Suprapubic skin (tissue), 4 donors: ENCODE results near the gene CDK19. TPM values are rescaled to one million over a fixed set of nuclear protein-coding genes. Genes with fewer than 3 reads are reported as not detected.

Source experiments
- DNase-seq, 2 donors: peaks; one replicate each; pipeline ENCODE4 v3.0.0-alpha.2; 2019; ENCODE audit warnings: low spot score in 2 of 2
- H3K27ac ChIP-seq: fragments of 200-600 bp; sonication (generic); one replicate; pipeline ENCODE4 v1.5.1; 2019
- H3K27me3 ChIP-seq: fragments of 200-600 bp; sonication (generic); one replicate; pipeline ENCODE4 v1.5.1; 2019
- H3K36me3 ChIP-seq: fragments of 200-600 bp; sonication (generic); one replicate; pipeline ENCODE4 v1.5.1; 2019
- H3K4me1 ChIP-seq: fragments of 200-600 bp; sonication (generic); one replicate; pipeline ENCODE4 v1.5.1; 2019
- H3K4me3 ChIP-seq: fragments of 200-600 bp; sonication (generic); one replicate; pipeline ENCODE4 v1.5.1; 2019; ENCODE audit warnings: mild to moderate bottlenecking
- H3K9me3 ChIP-seq: fragments of 200-600 bp; sonication (generic); one replicate; pipeline ENCODE4 v1.5.1; 2019
- CTCF ChIP-seq, 2 donors: fragments of 200-600 bp in 1 of 2; fragments of 450-650 bp in 1 of 2; sonication (generic) in 1 of 2; IDR thresholded peaks; one replicate each; pipeline ENCODE4 v1.5.1; 2016 to 2019; ENCODE audit warnings: antibody characterized with exemption in 2 of 2, mild to moderate bottlenecking in 1 of 2, moderate library complexity in 1 of 2
- EP300 ChIP-seq: sonication (generic); formaldehyde crosslinking; IDR thresholded peaks from one replicate; pipeline ENCODE4 v1.6.1; 2017; ENCODE audit warnings: antibody characterized with exemption
- POLR2A ChIP-seq, 2 donors: fragments of 450-650 bp; IDR thresholded peaks; one replicate each; pipeline ENCODE4 v1.6.1; 2017; ENCODE audit warnings: antibody characterized with exemption in 2 of 2, mild to moderate bottlenecking in 2 of 2, moderate library complexity in 2 of 2
- POLR2AphosphoS5 ChIP-seq, 3 donors: sonication (generic); formaldehyde crosslinking; IDR thresholded peaks; one replicate each; pipeline ENCODE4 v1.6.1; 2017; ENCODE audit warnings: antibody characterized with exemption in 3 of 3
- WGBS: methylation state at CpG from one replicate; pipeline ENCODE4 v1.1.5; 2018; 5-methylcytosine and 5-hydroxymethylcytosine counted together
- total RNA-seq, 4 donors: library from RNA; depleted of rRNA; stranded (reverse); fragments of >200 nt; gene quantifications; one replicate each; pipeline ENCODE4 v1.1.0, GENCODE V29; 2016

Gene CDK19
- 10 to 100 TPM; 14.1 to 20.6 (median 19.4) TPM for total RNA-seq

- peak within 1 kb of the TSS; percentile 87 for H3K27ac ChIP-seq
- WGBS = under 1% methylated on average over 43 of the region's 48 CpGs
- no peaks in the 10 kb centered on the region for H3K36me3 ChIP-seq
- DNase-seq = peak; percentile 99
- peaks cover 37% of the 10 kb centered on the region for H3K4me1 ChIP-seq
- TF ChIP-seq POLR2AphosphoS5 (IDR thresholded peaks at IDR 0.05) (peak in 2 of 3 donors; percentile 43 to 87), POLR2A (IDR thresholded peaks at IDR 0.05) (peak; percentile 6 to 66), EP300 (no peak)
- no peaks in the 10 kb centered on the region for H3K9me3 ChIP-seq
- H3K27me3 ChIP-seq = no peaks in the 10 kb centered on the region
- peak within 1 kb of the TSS; percentile 96 for H3K4me3 ChIP-seq
Observed at GRCh38 chr6:110815411-110816409, at the start of gene CDK19. CDK19 (minus strand) TSS chr6:110815469; CDS start chr6:110815136, 333 bp downstream.

- TF ChIP-seq POLR2A (IDR thresholded peaks at IDR 0.05) (no peak), POLR2AphosphoS5 (IDR thresholded peaks at IDR 0.05) (no peak), EP300 (no peak), CTCF (IDR thresholded peaks at IDR 0.05) (no peak)
- H3K4me1 ChIP-seq = no peaks in the 10 kb centered on the region
- no peak overlapping the region for H3K4me3 ChIP-seq
Observed at GRCh38 chr6:110864824-110865223, 49.6 kb upstream of the CDK19 start.

GRCh38 chr6:110859335-110859792, 44.1 kb upstream of the CDK19 start:
- Histone ChIP-seq H3K4me3 (no peak overlapping the region), H3K27ac (no peak overlapping the region), H3K4me1 (no peaks in the 10 kb centered on the region), H3K9me3 (no peaks in the 10 kb centered on the region), H3K36me3 (no peaks in the 10 kb centered on the region), H3K27me3 (no peaks in the 10 kb centered on the region)
- 76% methylated on average over 12 of the region's 12 CpGs for WGBS
- DNase-seq = no peak
- no peak for TF ChIP-seq POLR2AphosphoS5 (IDR thresholded peaks at IDR 0.05)
- TF ChIP-seq CTCF (IDR thresholded peaks at IDR 0.05) = no peak
- no peak for TF ChIP-seq EP300
- no peak for TF ChIP-seq POLR2A (IDR thresholded peaks at IDR 0.05)

More at GRCh38 chr6:110864824-110865223, 49.6 kb upstream of the CDK19 start:
- DNase-seq = no peak
- Histone ChIP-seq H3K27ac (no peak overlapping the region), H3K36me3 (no peaks in the 10 kb centered on the region), H3K9me3 (no peaks in the 10 kb centered on the region), H3K27me3 (no peaks in the 10 kb centered on the region)
- WGBS = 63% methylated on average over 2 of the region's 2 CpGs

GRCh38 chr6:110858562-110859214, 43.4 kb upstream of the CDK19 start:
- H3K4me1 ChIP-seq = no peaks in the 10 kb centered on the region
- no peaks in the 10 kb centered on the region for H3K36me3 ChIP-seq
- 91% methylated on average over 24 of the region's 31 CpGs for WGBS
- no peaks in the 10 kb centered on the region for H3K27me3 ChIP-seq
- no peak overlapping the region for H3K4me3 ChIP-seq
- H3K9me3 ChIP-seq = no peaks in the 10 kb centered on the region
- TF ChIP-seq EP300 (no peak), POLR2AphosphoS5 (IDR thresholded peaks at IDR 0.05) (no peak), CTCF (IDR thresholded peaks at IDR 0.05) (no peak), POLR2A (IDR thresholded peaks at IDR 0.05) (no peak)
- DNase-seq = no peak
- H3K27ac ChIP-seq = no peak overlapping the region

- no peak overlapping the region for H3K27ac ChIP-seq
- TF ChIP-seq POLR2AphosphoS5 (IDR thresholded peaks at IDR 0.05) = no peak
- H3K4me1 ChIP-seq = no peaks in the 10 kb centered on the region
- H3K9me3 ChIP-seq = no peaks in the 10 kb centered on the region
- 91% methylated on average over 15 of the region's 21 CpGs for whole genome bisulfite sequencing
- no peak for DNase-seq
- H3K36me3 ChIP-seq = no peaks in the 10 kb centered on the region
- no peaks in the 10 kb centered on the region for H3K27me3 ChIP-seq
- no peak overlapping the region for H3K4me3 ChIP-seq
Observed at GRCh38 chr6:110858016-110858415, 42.7 kb upstream of the CDK19 start.

GRCh38 chr6:110856296-110856695, 41.0 kb upstream of the CDK19 start:
- H3K27ac ChIP-seq = no peak overlapping the region
- no peaks in the 10 kb centered on the region for H3K36me3 ChIP-seq
- H3K27me3 ChIP-seq = no peaks in the 10 kb centered on the region
- no peak for TF ChIP-seq POLR2A (IDR thresholded peaks at IDR 0.05)
- 90% methylated on average over 3 of the region's 3 CpGs for WGBS
- H3K9me3 ChIP-seq = no peaks in the 10 kb centered on the region
- no peak for DNase-seq
- H3K4me3 ChIP-seq = no peak overlapping the region
- H3K4me1 ChIP-seq = no peaks in the 10 kb centered on the region
